DOHH2 (cell line): ENCODE results near the gene OTUD5.

Experiments
- EZH2phosphoT487 ChIP-seq: fragments of 200-600 bp; sonication (generic); IDR thresholded peaks from 2 replicates; pipeline ENCODE4 v1.6.1; 2017; ENCODE audit warnings: borderline replicate concordance, mild to moderate bottlenecking, antibody characterized with exemption, low read length, moderate library complexity, mixed read lengths
- TF ChIP-seq, protein P1 (sequence below): fragments of 200-600 bp; sonication (generic); IDR thresholded peaks from one replicate; pipeline ENCODE4 v1.5.1; 2014; ENCODE audit warnings: antibody characterized with exemption, mild to moderate bottlenecking, low read depth, low read length; ENCODE audit not compliant: poor library complexity, severe bottlenecking

DNA sequence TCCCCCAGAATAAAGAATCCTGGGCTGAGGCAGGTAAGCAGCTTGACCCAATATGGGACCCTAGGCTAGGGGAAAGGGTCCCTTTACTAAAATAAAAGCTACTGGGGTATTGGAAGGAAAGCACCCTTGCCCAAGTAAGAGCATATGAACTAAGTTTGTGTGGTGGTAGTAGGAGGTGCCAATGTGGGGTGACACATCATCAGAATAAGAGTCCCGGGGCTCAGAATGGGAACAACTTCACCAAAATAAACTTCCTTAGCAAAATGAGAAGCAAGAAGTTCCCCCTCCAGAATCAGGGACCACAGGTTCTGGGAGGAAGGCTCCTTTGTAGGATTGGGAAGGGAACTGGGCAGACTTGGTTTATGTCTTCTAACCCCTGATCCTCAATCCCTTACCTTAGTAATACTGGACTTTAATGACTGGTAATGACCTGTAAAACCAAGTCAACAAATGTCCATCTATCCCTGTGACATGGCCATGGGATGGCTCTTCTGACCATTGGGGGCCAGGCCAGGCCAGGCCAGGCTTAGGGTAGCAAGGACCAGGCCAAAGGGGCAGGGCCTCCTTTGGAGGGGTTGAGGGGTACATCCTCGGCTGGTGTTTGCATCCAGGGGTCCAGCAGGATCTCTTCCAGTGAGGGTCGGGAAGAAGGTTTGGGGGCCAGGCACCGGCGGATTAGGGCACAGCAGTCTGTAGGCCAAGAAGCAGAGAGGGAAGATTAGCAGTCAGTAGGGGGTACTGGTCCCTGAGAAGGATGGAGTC lies 43.6 kb downstream of the OTUD5 start:
- TF ChIP-seq, protein P1, sequence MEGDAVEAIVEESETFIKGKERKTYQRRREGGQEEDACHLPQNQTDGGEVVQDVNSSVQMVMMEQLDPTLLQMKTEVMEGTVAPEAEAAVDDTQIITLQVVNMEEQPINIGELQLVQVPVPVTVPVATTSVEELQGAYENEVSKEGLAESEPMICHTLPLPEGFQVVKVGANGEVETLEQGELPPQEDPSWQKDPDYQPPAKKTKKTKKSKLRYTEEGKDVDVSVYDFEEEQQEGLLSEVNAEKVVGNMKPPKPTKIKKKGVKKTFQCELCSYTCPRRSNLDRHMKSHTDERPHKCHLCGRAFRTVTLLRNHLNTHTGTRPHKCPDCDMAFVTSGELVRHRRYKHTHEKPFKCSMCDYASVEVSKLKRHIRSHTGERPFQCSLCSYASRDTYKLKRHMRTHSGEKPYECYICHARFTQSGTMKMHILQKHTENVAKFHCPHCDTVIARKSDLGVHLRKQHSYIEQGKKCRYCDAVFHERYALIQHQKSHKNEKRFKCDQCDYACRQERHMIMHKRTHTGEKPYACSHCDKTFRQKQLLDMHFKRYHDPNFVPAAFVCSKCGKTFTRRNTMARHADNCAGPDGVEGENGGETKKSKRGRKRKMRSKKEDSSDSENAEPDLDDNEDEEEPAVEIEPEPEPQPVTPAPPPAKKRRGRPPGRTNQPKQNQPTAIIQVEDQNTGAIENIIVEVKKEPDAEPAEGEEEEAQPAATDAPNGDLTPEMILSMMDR = no peak
- TF ChIP-seq EZH2phosphoT487 = no peak
